ENCODE results near the gene ZNHIT2. TPM values are rescaled to one million over a fixed set of nuclear protein-coding genes. Genes with fewer than 3 reads are reported as not detected.

Gene ZNHIT2
- total and polyA plus RNA-seq, 11 donors: 5.5 to 15.5 (median 8.0) TPM

GRCh38 chr11:65141896-65142494, 24.5 kb upstream of the ZNHIT2 start:
- 82 to 86% (median 85%) methylated on average over 7 of the region's 7 CpGs for WGBS, 4 donors
- no peak for ATAC-seq
- peaks cover 0 to 1% (median 0%) of the 10 kb centered on the region in 12 donors for H3K9me3 ChIP-seq
- TF ChIP-seq POLR2A (IDR thresholded peaks at IDR 0.05): no peak
- TF ChIP-seq, protein P1, sequence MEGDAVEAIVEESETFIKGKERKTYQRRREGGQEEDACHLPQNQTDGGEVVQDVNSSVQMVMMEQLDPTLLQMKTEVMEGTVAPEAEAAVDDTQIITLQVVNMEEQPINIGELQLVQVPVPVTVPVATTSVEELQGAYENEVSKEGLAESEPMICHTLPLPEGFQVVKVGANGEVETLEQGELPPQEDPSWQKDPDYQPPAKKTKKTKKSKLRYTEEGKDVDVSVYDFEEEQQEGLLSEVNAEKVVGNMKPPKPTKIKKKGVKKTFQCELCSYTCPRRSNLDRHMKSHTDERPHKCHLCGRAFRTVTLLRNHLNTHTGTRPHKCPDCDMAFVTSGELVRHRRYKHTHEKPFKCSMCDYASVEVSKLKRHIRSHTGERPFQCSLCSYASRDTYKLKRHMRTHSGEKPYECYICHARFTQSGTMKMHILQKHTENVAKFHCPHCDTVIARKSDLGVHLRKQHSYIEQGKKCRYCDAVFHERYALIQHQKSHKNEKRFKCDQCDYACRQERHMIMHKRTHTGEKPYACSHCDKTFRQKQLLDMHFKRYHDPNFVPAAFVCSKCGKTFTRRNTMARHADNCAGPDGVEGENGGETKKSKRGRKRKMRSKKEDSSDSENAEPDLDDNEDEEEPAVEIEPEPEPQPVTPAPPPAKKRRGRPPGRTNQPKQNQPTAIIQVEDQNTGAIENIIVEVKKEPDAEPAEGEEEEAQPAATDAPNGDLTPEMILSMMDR (IDR thresholded peaks at IDR 0.05): no peak
- H3K4me1 ChIP-seq: no peaks in the 10 kb centered on the region
- H3K27ac ChIP-seq: no peak overlapping the region
- intact Hi-C loops (cut with DNase I): no loop called here
- H3K4me3 ChIP-seq: no peak overlapping the region
- no peak for DNase-seq
- H3K36me3 ChIP-seq: no peaks in the 10 kb centered on the region
- H3K27me3 ChIP-seq: no peaks in the 10 kb centered on the region

DNA sequence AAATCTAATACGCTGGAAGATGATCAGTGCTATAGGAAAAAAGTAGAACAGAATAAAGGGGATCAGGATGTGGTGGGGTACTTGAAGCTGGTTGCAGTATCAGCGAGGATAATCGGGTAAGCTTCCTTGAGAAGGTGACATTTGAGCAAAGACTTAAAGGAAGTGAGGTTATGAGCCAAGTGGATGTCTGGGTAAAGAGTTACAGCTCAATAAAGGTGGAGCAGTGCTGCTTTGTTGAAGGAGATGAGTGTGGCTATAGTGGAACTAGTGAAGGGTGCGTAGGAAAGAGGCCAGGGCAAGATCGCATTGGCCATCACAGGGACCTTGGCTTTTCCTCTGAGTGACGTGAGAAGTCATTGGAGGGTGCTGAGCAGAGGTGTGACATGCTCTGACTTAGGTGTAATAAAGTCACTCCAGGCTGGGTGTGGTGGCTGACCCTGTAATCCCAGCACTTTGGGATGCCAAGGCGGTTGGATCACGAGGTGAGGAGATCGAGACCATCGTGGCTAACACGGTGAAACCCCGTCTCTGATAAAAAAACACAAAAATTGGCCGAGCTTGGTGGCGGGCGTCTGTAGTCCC, 19.1 kb upstream of the ZNHIT2 start:
- 91 to 93% (median 91%) methylated on average over 15 of the region's 15 CpGs for WGBS, 4 donors
- intact Hi-C loops (cut with DNase I): loop anchor here in 5 of 10 donors (5.0 kb wide), 2 partner anchors 36 to 46 kb away; partner anchors contain the start of genes CAPN1 (in 4 of the 5) and SPDYC (in 1 of the 5)
- no peaks in the 10 kb centered on the region for H3K9me3 ChIP-seq
- DNase-seq: no peak
- peaks cover 0 to 34% (median 26%) of the 10 kb centered on the region in 12 donors for H3K4me1 ChIP-seq
- ATAC-seq: no peak
- H3K4me3 ChIP-seq: no peak overlapping the region
- no peak overlapping the region for H3K27ac ChIP-seq
- H3K36me3 ChIP-seq: peaks cover 0 to 15% (median 13%) of the 10 kb centered on the region in 9 donors
- no peak for TF ChIP-seq POLR2A (IDR thresholded peaks at IDR 0.05)
- TF ChIP-seq, protein P1 (IDR thresholded peaks at IDR 0.05): no peak
- H3K27me3 ChIP-seq: no peaks in the 10 kb centered on the region

DNA sequence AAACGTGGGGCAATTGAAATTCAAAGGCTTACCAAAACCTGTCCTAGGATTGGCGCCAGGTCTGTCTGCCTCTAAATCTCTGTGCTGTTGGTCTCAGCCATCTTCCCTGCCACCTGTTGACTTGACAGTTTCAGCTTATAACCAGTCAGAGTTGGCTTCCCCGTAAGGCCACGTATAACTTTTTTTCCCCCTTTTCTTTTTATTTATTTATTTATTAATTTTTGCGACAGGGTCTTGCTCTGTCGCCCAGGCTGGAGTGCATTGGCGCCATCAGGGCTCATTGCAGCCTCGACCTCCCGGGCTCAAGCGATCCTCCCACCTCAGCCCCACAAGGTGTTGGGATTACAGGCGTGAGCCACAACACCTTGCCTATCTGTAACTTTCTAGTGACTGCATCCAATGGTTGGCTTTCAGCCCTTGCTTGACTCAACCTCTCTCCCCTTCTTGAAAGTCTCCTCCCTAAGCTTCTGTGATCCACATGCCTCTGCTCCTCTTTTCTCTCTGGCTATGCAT, 18.2 kb upstream of the ZNHIT2 start:
- WGBS, 4 donors: 56 to 65% (median 60%) methylated on average over 11 of the region's 11 CpGs

More for the DNA sequence above, 18.2 kb upstream of the ZNHIT2 start:
- Histone ChIP-seq H3K4me1 (peaks cover 0 to 34% (median 26%) of the 10 kb centered on the region in 12 donors), H3K27me3 (no peaks in the 10 kb centered on the region), H3K36me3 (peaks cover 0 to 24% (median 22%) of the 10 kb centered on the region in 9 donors), H3K27ac (peak overlapping the region; percentile 94 to 99 (median 98)), H3K4me3 (peak overlapping the region; percentile 63 to 98 (median 89)), H3K9me3 (no peaks in the 10 kb centered on the region)
- no peak for TF ChIP-seq POLR2A (IDR thresholded peaks at IDR 0.05)
- TF ChIP-seq, protein P1 (IDR thresholded peaks at IDR 0.05): no peak
- DNase-seq (no peak), ATAC-seq (no peak)
- intact Hi-C loops (cut with DNase I): loop anchor here in 7 of 10 donors (2.0 to 5.0 kb wide), 3 partner anchors 37 to 47 kb away; partner anchors contain the start of genes CAPN1 (in 6 of the 7) and SPDYC (in 1 of the 7)

All from heart left ventricle (tissue), 16 donors.